ENCODE results near the gene CNOT11. TPM values are rescaled to one million over a fixed set of nuclear protein-coding genes. Genes with fewer than 3 reads are reported as not detected.

CNOT11 gene
- total and polyA plus RNA-seq, 2 of the 13 experiments (the other 11 are each of a cell fraction or from before 2014, with no cell fraction given): 114 to 209 TPM

- TF ChIP-seq ZFP91 (CRISPR knock-in tag; IDR thresholded peaks at IDR 0.05; ENCODE audit: borderline replicate concordance) (no peak), ZNF879 (CRISPR knock-in tag; IDR thresholded peaks at IDR 0.05) (no peak), KDM2A (CRISPR knock-in tag; IDR thresholded peaks at IDR 0.05; ENCODE audit: borderline replicate concordance, low read depth) (no peak; the same call in 1 of the 2 replicates), FOXC1 (CRISPR knock-in tag; IDR thresholded peaks at IDR 0.05; ENCODE audit: borderline replicate concordance) (peak; percentile 71; the same call in 1 of the 2 replicates), FOSL2 (CRISPR knock-in tag; IDR thresholded peaks at IDR 0.05) (peak; percentile 98), ZNF616 (CRISPR knock-in tag; IDR thresholded peaks at IDR 0.05; ENCODE audit: low read depth) (no peak), ATM (IDR thresholded peaks at IDR 0.05; ENCODE audit: borderline replicate concordance) (no peak), ZNF556 (CRISPR knock-in tag; IDR thresholded peaks at IDR 0.05; ENCODE audit: borderline replicate concordance) (no peak; the same call in 1 of the 2 replicates), ZBTB7B (CRISPR knock-in tag; IDR thresholded peaks at IDR 0.05) (peak; percentile 79), HNRNPUL1 (IDR thresholded peaks at IDR 0.05; ENCODE audit: low read depth, low read length) (peak; percentile 49; the same call in 1 of the 2 replicates), DNMT1 (CRISPR knock-in tag; IDR thresholded peaks at IDR 0.05) (0 out of 2 replicates have a peak, but pooled peaks have one; percentile 21), TGIF2 (CRISPR knock-in tag; IDR thresholded peaks at IDR 0.05) (peak; percentile 56; the same call in 1 of the 2 replicates), IRF1 (CRISPR knock-in tag; IDR thresholded peaks at IDR 0.05; ENCODE audit: low read depth) (no peak), ZNF407 (CRISPR knock-in tag; IDR thresholded peaks at IDR 0.05; ENCODE audit: not compliant biosample characterization) (no peak), ZNF124 (CRISPR knock-in tag; IDR thresholded peaks at IDR 0.05) (peak; percentile 27; the same call in 1 of the 2 replicates), ISL2 (CRISPR knock-in tag; IDR thresholded peaks at IDR 0.05) (peak; percentile 1; the same call in 1 of the 2 replicates), SOX5 (CRISPR knock-in tag; IDR thresholded peaks at IDR 0.05; ENCODE audit: borderline replicate concordance) (peak; percentile 87; the same call in 1 of the 2 replicates)
Measured at GRCh38 chr2:101238930-101239759, 13.5 kb upstream of the CNOT11 start (continued).

All from HepG2 (cell line).